ENCODE measurements around the gene TSPEAR.

Gene TSPEAR

DNA sequence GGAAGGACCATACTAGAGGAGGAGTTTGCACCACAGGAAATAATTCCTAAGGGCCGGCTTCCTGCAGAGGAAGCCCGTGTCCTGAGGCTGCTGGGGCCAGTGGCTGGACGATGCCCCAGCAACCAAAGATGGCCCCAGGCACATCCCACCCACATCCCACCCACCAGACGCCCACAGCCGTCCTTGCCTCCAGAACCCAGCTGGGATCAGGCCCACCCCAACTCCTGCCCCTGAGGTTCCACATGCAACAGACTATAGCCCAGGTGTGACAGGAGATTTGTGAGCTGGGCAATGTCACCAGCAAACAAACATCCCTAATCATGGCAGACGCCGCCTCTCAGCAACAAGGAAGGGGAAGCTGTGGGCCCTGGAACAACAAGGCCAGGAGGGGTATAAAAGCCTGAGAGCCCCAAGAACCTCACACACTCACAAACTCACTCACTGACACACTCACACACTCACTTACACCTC, 84.7 kb downstream of the TSPEAR start, which contains the start of gene KRTAP10-9:
KRTAP10-9 (plus strand) TSS at position 421 of the 471 bp plus-strand sequence. CDS start 79 bp downstream, outside the sequence.
- Histone ChIP-seq H3K9me2 (replicated peaks; ENCODE audit: control insufficient read depth, low read length) (no peaks in the 10 kb centered on the region), H3K36me3 (ENCODE audit: control insufficient read depth, low read length) (no peaks in the 10 kb centered on the region), H3K79me2 (ENCODE audit: control insufficient read depth, low read length) (no peaks in the 10 kb centered on the region), H3K27me3 (ENCODE audit: control insufficient read depth, low read length) (no peaks in the 10 kb centered on the region), H3K27ac (ENCODE audit: low read depth, low read length) (no peak within 1 kb of the TSS), H3F3A (ENCODE audit: control insufficient read depth, insufficient read depth) (no peaks in the 10 kb centered on the region), H4K20me1 (ENCODE audit: control insufficient read depth, insufficient read depth, low read depth, low read length) (no peaks in the 10 kb centered on the region), H3K4me2 (ENCODE audit: low read length) (no peak within 1 kb of the TSS), H3K9me3 (ENCODE audit: control insufficient read depth, insufficient read depth, low read length) (peaks cover 49% of the 10 kb centered on the region), H3K4me3 (ENCODE audit: low read length) (no peak within 1 kb of the TSS), H3K4me1 (ENCODE audit: control insufficient read depth, low read length) (peaks cover 12% of the 10 kb centered on the region)
- no peak for TF ChIP-seq EZH2phosphoT487 (IDR thresholded peaks at IDR 0.05; ENCODE audit: borderline replicate concordance, low read length)
- TF ChIP-seq, protein P1, sequence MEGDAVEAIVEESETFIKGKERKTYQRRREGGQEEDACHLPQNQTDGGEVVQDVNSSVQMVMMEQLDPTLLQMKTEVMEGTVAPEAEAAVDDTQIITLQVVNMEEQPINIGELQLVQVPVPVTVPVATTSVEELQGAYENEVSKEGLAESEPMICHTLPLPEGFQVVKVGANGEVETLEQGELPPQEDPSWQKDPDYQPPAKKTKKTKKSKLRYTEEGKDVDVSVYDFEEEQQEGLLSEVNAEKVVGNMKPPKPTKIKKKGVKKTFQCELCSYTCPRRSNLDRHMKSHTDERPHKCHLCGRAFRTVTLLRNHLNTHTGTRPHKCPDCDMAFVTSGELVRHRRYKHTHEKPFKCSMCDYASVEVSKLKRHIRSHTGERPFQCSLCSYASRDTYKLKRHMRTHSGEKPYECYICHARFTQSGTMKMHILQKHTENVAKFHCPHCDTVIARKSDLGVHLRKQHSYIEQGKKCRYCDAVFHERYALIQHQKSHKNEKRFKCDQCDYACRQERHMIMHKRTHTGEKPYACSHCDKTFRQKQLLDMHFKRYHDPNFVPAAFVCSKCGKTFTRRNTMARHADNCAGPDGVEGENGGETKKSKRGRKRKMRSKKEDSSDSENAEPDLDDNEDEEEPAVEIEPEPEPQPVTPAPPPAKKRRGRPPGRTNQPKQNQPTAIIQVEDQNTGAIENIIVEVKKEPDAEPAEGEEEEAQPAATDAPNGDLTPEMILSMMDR (IDR thresholded peaks at IDR 0.05; ENCODE audit: low read depth, low read length, poor library complexity, severe bottlenecking), result no peak

GRCh38 chr21:44626262-44626661, 85.1 kb downstream of the TSPEAR start:
- Histone ChIP-seq H3F3A (ENCODE audit: control insufficient read depth, insufficient read depth) (no peaks in the 10 kb centered on the region), H3K4me3 (ENCODE audit: low read length) (no peak overlapping the region), H3K4me1 (ENCODE audit: control insufficient read depth, low read length) (peaks cover 12% of the 10 kb centered on the region), H3K9me3 (ENCODE audit: control insufficient read depth, insufficient read depth, low read length) (peaks cover 49% of the 10 kb centered on the region), H3K9me2 (replicated peaks; ENCODE audit: control insufficient read depth, low read length) (no peaks in the 10 kb centered on the region), H3K27ac (ENCODE audit: low read depth, low read length) (no peak overlapping the region), H3K4me2 (ENCODE audit: low read length) (no peak overlapping the region), H3K79me2 (ENCODE audit: control insufficient read depth, low read length) (no peaks in the 10 kb centered on the region), H3K36me3 (ENCODE audit: control insufficient read depth, low read length) (no peaks in the 10 kb centered on the region), H3K27me3 (ENCODE audit: control insufficient read depth, low read length) (no peaks in the 10 kb centered on the region), H4K20me1 (ENCODE audit: control insufficient read depth, insufficient read depth, low read depth, low read length) (no peaks in the 10 kb centered on the region)
- TF ChIP-seq EZH2phosphoT487 (IDR thresholded peaks at IDR 0.05; ENCODE audit: borderline replicate concordance, low read length), result no peak
- TF ChIP-seq, protein P1 (IDR thresholded peaks at IDR 0.05; ENCODE audit: low read depth, low read length, poor library complexity, severe bottlenecking), result no peak

DNA sequence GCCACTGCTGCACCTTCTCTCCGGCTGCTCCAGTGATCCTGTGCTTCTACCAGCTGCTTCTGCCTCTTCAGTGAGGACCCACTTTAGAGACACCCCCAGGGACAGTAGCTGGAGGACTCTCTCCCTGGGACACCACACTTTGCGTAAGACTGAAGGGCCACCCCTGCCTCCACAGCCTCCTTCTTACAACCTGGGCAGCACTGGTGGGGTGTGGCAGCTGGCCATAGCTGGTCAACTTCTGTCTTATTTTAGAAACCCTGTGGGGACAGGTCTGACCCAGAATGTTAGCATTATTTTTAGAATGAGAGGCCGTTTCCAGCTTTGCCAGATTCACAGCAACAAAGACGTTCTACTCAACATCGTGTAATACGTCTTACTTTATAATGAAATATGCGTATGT, 85.6 kb downstream of the TSPEAR start:
- no peak for TF ChIP-seq EZH2phosphoT487 (IDR thresholded peaks at IDR 0.05; ENCODE audit: borderline replicate concordance, low read length)
- TF ChIP-seq, protein P1 (IDR thresholded peaks at IDR 0.05; ENCODE audit: low read depth, low read length, poor library complexity, severe bottlenecking), result no peak
- H3K27me3 ChIP-seq (ENCODE audit: control insufficient read depth, low read length), result no peaks in the 10 kb centered on the region
- no peaks in the 10 kb centered on the region for H3K9me2 ChIP-seq (replicated peaks; ENCODE audit: control insufficient read depth, low read length)
- H3K36me3 ChIP-seq (ENCODE audit: control insufficient read depth, low read length), result no peaks in the 10 kb centered on the region
- no peaks in the 10 kb centered on the region for H3F3A ChIP-seq (ENCODE audit: control insufficient read depth, insufficient read depth)
- H3K9me3 ChIP-seq (ENCODE audit: control insufficient read depth, insufficient read depth, low read length), result peaks cover 46% of the 10 kb centered on the region
- no peak overlapping the region for H3K27ac ChIP-seq (ENCODE audit: low read depth, low read length)
- H3K79me2 ChIP-seq (ENCODE audit: control insufficient read depth, low read length), result no peaks in the 10 kb centered on the region
- H3K4me3 ChIP-seq (ENCODE audit: low read length), result no peak overlapping the region
- H3K4me1 ChIP-seq (ENCODE audit: control insufficient read depth, low read length), result peaks cover 12% of the 10 kb centered on the region
- H3K4me2 ChIP-seq (ENCODE audit: low read length), result no peak overlapping the region
- no peaks in the 10 kb centered on the region for H4K20me1 ChIP-seq (ENCODE audit: control insufficient read depth, insufficient read depth, low read depth, low read length)

Data from DOHH2 (cell line).